ENCODE data around the gene PLXNB2.
"Not testable (repeated sequence)": the region's sequence is repeated elsewhere in the genome, so short reads cannot be mapped to it uniquely, and the experiment has no call there.

PLXNB2 gene

DNA sequence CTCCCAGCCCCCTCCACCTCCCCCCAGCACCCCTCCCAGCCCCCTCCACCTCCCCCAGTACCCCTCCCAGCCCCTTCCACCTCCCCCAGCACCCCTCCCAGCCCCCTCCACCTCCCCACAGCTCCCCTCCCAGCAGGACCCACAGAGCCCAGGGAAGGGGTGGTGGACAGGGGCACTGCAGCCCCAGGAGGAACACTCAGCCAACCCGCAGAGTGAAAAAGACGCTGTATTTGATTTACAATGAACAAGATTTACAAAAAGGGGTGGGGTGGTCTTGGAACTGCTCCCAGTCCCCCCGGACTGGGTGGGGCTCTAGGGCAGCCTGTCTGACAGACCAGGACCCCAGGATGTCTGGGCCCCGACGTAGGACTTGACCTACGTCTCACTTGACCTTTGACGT, 32.7 kb downstream of the PLXNB2 start:
- no peak for DNase-seq
- H3K9me3 Mint-ChIP-seq = no peaks in the 10 kb centered on the region
- no peak overlapping the region for H3K4me3 Mint-ChIP-seq
- TF ChIP-seq, protein P1, sequence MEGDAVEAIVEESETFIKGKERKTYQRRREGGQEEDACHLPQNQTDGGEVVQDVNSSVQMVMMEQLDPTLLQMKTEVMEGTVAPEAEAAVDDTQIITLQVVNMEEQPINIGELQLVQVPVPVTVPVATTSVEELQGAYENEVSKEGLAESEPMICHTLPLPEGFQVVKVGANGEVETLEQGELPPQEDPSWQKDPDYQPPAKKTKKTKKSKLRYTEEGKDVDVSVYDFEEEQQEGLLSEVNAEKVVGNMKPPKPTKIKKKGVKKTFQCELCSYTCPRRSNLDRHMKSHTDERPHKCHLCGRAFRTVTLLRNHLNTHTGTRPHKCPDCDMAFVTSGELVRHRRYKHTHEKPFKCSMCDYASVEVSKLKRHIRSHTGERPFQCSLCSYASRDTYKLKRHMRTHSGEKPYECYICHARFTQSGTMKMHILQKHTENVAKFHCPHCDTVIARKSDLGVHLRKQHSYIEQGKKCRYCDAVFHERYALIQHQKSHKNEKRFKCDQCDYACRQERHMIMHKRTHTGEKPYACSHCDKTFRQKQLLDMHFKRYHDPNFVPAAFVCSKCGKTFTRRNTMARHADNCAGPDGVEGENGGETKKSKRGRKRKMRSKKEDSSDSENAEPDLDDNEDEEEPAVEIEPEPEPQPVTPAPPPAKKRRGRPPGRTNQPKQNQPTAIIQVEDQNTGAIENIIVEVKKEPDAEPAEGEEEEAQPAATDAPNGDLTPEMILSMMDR (IDR thresholded peaks at IDR 0.05) = no peak
- H3K4me1 Mint-ChIP-seq = peaks cover 25% of the 10 kb centered on the region
- peaks cover 14% of the 10 kb centered on the region for H3K27me3 Mint-ChIP-seq (ENCODE audit: low read depth, poor library complexity)
- H3K27ac Mint-ChIP-seq = no peak overlapping the region
- peaks cover 36% of the 10 kb centered on the region for H3K36me3 Mint-ChIP-seq (ENCODE audit: low read depth)

DNA sequence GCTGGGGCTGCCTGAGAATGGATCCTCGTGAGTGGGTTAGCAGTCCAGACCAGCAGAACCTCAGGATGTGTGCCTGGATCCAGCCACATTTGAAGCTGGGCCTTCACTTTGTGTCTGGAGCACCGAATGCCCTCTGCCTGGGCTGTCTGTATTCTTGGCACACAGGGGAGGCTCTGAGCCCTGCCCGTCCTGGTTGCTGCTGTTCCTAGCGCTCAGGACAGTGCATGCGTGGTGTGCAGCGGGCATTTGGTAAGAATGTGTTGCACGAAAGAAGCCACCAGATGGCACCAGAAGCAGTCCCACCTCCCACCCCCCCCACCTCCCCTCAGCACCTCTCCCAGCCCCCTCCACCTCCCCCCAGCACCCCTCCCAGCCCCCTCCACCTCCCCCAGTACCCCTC, 33.1 kb downstream of the PLXNB2 start:
- TF ChIP-seq, protein P1 (IDR thresholded peaks at IDR 0.05) = peak; percentile 12
- Mint-ChIP-seq H3K9me3 (no peaks in the 10 kb centered on the region), H3K27me3 (ENCODE audit: low read depth, poor library complexity) (peaks cover 18% of the 10 kb centered on the region), H3K36me3 (ENCODE audit: low read depth) (peaks cover 34% of the 10 kb centered on the region), H3K27ac (no peak overlapping the region), H3K4me3 (no peak overlapping the region), H3K4me1 (peaks cover 25% of the 10 kb centered on the region)
- peak; percentile 47 for DNase-seq

DNA sequence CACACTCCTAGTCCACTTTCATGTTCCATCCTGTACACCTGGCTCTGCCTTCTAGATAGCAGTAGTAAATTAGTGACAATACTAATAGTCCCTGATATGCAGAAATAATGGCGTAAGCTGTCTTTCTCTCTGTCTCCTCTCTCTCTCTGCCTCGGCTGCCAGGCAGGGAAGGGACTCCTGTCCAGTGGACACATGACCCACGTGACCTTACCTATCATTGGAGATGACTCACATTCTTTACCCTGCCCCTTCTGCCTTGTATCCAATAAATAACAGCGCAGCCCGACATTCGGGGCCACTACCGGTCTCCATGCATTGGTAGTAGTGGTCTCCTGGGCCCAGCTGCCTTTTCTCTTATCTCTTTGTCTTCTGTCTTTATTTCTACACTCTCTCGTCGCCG, 33.7 kb downstream of the PLXNB2 start:
- H3K9me3 Mint-ChIP-seq, H3K27ac Mint-ChIP-seq, DNase-seq: not testable (repeated sequence)
- Mint-ChIP-seq H3K4me1 (peaks cover 25% of the 10 kb centered on the region), H3K36me3 (ENCODE audit: low read depth) (peaks cover 28% of the 10 kb centered on the region), H3K27me3 (ENCODE audit: low read depth, poor library complexity) (peaks cover 24% of the 10 kb centered on the region), H3K4me3 (peak overlapping the region; percentile 4)

DNA sequence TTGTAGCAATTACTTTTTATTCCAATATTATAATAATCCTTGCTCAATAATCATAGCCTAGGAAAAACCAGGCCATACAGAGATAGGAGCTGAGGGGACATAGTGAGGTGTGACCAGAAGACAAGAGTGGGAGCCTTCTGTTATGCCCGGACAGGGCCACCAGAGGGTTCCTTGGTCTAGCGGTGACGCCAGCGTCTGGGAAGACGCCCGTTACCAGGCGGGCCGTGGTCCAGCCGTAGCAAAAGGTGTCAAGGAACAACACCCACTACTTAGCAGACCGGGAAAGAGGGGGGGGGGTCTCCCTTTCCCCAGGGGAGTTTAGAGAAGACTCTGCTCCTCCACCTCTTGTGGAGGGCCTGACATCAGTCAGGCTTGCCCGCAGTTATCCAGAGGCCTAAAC, 34.1 kb downstream of the PLXNB2 start:
- H3K36me3 Mint-ChIP-seq (ENCODE audit: low read depth) = peaks cover 28% of the 10 kb centered on the region
- not testable (repeated sequence) for H3K4me3 Mint-ChIP-seq, H3K27ac Mint-ChIP-seq, DNase-seq, H3K9me3 Mint-ChIP-seq
- peaks cover 25% of the 10 kb centered on the region for H3K4me1 Mint-ChIP-seq
- TF ChIP-seq, protein P1 (IDR thresholded peaks at IDR 0.05) = peak; percentile 20
- H3K27me3 Mint-ChIP-seq (ENCODE audit: low read depth, poor library complexity) = peaks cover 28% of the 10 kb centered on the region

DNA sequence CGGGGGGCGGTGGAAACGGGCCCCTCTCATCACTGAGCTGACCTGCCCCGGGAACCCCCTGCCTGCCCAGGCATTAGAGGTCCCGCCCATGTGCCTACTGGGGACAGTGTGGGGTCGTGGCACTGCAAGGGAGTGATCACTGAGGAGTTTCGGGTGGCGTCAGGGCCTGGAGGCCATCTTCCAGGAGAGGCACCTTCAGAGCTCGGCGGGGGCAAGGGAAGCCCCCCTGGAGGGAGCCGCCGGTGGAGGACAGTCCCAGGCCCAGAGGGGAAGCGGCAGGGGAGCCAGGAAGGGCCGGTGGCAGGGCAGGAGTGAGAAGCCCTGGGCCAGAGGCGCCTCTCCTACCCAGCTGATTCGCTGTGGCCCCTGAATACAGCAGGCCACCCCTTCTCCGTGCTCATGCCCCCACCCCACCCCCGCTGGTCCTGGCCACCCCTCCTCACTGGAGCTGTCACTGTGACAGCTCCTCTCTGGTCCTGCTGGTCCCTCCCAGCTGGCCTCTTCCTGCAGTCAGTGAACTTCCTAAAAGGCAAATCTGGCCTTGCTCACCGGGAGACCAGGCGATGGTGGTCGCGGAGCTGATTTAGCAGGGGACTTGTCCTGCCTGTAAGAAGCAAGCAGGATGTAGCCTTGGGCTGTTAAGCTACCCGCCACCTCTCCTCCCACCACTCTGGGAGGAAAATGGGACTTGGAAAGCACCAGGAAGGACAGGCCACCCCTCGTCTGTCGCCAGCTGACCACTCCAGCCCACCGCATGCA, 35.2 kb downstream of the PLXNB2 start:
- H3K9me3 Mint-ChIP-seq = no peaks in the 10 kb centered on the region
- H3K27me3 Mint-ChIP-seq (ENCODE audit: low read depth, poor library complexity) = peaks cover 37% of the 10 kb centered on the region
- TF ChIP-seq, protein P1 (IDR thresholded peaks at IDR 0.05) = no peak
- no peak overlapping the region for H3K4me3 Mint-ChIP-seq
- H3K4me1 Mint-ChIP-seq = peaks cover 25% of the 10 kb centered on the region
- no peak for DNase-seq
- H3K27ac Mint-ChIP-seq = no peak overlapping the region
- peaks cover 21% of the 10 kb centered on the region for H3K36me3 Mint-ChIP-seq (ENCODE audit: low read depth)

DNA sequence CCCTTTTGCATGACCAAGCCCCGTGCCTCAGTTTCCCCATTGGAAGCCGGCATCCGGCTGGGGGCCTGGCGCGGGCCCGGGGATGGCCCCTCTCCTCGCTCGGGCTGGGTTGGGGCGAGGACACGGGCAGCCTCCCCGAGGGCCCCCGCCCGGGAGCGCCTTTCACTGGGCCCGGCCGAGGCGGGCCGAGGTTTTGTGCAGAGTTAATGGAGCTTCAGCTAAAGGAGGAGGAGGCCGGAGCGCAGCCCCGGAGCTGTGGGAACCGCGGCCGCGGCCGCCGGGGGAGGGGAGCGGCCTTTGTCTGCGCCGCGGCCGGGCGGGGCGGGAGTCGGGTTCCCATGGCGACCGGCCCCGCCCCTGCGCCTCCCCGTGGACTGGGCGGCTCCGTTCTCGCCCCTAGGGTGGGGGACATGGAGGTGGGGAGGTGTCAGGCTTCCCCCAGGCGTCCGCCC, 35.9 kb downstream of the PLXNB2 start:
- Mint-ChIP-seq H3K27ac (no peak overlapping the region), H3K4me1 (peaks cover 25% of the 10 kb centered on the region), H3K27me3 (ENCODE audit: low read depth, poor library complexity) (peaks cover 37% of the 10 kb centered on the region), H3K4me3 (no peak overlapping the region), H3K9me3 (no peaks in the 10 kb centered on the region), H3K36me3 (ENCODE audit: low read depth) (peaks cover 14% of the 10 kb centered on the region)
- peak; percentile 88 for DNase-seq
- TF ChIP-seq, protein P1 (IDR thresholded peaks at IDR 0.05) = no peak
